ENCODE data around the gene MAP4K3. TPM values are rescaled to one million over a fixed set of nuclear protein-coding genes. Genes with fewer than 3 reads are reported as not detected.

The MAP4K3 gene
- 21.4 TPM for total RNA-seq (2021; ENCODE audit: unreplicated experiment)
- polyA plus RNA-seq (2012): 4.0 and 7.2 TPM in 2 replicates
- Bru-seq, nascent RNA: percentile 84 among the genes with signal in this experiment
- percentile 66 among the genes with signal in this experiment for BruChase-seq, experiment 1, labeled RNA remaining after a 6-hour chase
- percentile 73 among the genes with signal in this experiment for BruChase-seq, experiment 2, labeled RNA remaining after a 2-hour chase
- long read RNA-seq, full-length matches to known transcripts: 25 of 48 reads
- long read RNA-seq, partial matches to known transcripts: 9 of 48 reads
- long read RNA-seq, other reads (novel, unspliced or antisense): 14 of 48 reads

DNA sequence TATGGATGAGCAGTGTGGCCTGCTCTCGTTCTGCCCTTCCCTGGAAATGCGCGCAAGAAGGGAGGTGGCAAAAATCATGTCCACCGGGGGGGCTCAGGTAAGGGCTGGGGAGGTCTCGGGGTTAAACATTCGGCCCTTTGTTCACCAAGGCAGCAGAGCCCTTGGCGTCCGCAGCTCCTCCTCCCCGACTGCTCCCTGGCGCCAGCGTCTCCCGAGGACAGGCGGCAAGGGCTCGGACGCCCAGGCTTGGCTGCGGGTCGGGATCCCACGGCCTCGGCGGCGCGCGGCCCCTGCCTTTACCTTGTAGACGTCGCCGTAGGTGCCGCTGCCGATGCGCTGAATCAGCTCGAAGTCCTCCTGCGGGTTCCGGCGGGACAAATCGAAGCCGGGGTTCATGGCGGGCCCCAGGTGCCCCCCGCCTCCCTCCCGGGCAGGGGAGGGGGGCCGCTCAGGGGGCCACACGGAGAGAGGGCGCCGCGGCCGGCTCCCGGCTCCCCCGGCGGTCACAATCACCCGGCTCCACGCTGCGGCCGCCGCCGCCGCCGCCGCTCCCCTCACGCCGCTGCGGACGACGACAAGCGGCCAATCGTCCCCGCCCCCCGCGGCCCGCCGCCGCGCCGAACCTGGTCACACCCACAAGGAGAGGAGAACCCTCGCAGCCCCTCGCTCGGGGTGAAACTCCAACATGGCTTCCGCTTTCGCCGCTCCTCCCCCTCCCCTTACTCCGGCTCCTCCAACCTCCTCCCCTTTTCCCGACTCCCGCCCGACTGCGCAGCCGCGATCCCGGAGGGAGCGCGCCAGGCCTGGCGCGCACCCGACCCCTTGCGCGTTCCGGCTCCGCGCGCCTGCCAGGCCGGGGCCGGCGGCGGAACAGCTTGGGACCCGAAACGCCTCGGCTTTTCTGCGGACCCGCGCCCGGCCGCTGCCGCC is at the start of gene MAP4K3:
TSS of gene MAP4K3 (minus strand) at position 694 of the 930 bp plus-strand sequence. CDS start at position 396, 298 bp downstream.
- no peaks in the 10 kb centered on the region for H3K9me2 ChIP-seq (ENCODE audit: insufficient read depth)
- H3K9ac ChIP-seq (ENCODE audit: low read length): peak within 1 kb of the TSS; percentile 73
- H3K9me3 ChIP-seq (ENCODE audit: control insufficient read depth in 1 of 2, insufficient read depth in 1 of 2, low read depth in 1 of 2, low read length in 2 of 2): no peaks in the 10 kb centered on the region
- no peaks in the 10 kb centered on the region for H3K27me3 ChIP-seq (ENCODE audit: insufficient read depth, low read length)
- intact Hi-C loops (cut with micrococcal nuclease): no loop called here
- ATAC-seq (peak; percentile 84), DNase-seq (ENCODE audit: low read depth, low spot score) (peak; percentile 83)
- peaks cover 49% of the 10 kb centered on the region for H3K79me2 ChIP-seq (ENCODE audit: insufficient read depth, low read length)
- ChIA-PET POLR2A (no interaction called here), CTCF (no interaction called here), RAD21 (ENCODE audit: low non-redundant PET in 1 of 2, low total read pairs in 2 of 2, uncharacterized antibody in 2 of 2, unreplicated experiment in 2 of 2) (interaction anchor here in 1 of 2 experiments (0.7 kb wide), 1 partner anchor 26 kb away, joined by 8 read pairs; no protein-coding TSS in a partner anchor)
- peak within 1 kb of the TSS; percentile 89 for H3K27ac ChIP-seq (ENCODE audit: low read depth, low read length)
- peak within 1 kb of the TSS; percentile 81 to 87 for H3K4me3 ChIP-seq (replicated peaks in 1 of 2; ENCODE audit: low read depth in 1 of 2, low read length in 2 of 2)
- H3K4me2 ChIP-seq (ENCODE audit: low read length): peak within 1 kb of the TSS; percentile 91
- no peaks in the 10 kb centered on the region; the same call in 1 of the 2 replicates for H4K20me1 ChIP-seq (ENCODE audit: insufficient read depth)
- BruUV-seq (replicated peaks): no TSS peak
- H2AFZ ChIP-seq (ENCODE audit: low read depth, low read length, poor library complexity, severe bottlenecking): peak within 1 kb of the TSS; percentile 28
- no peaks in the 10 kb centered on the region; a peak in 1 of 4 replicates for H3K36me3 ChIP-seq (ENCODE audit: control insufficient read depth in 1 of 2, insufficient read depth in 2 of 2, low read length in 2 of 2)
- H3K4me1 ChIP-seq (ENCODE audit: control insufficient read depth in 1 of 2, insufficient read depth in 2 of 2, low read length in 2 of 2): peaks cover 19 to 31% of the 10 kb centered on the region in 2 experiments
- no peak for TF ChIP-seq ELF1 (IDR thresholded peaks at IDR 0.05; ENCODE audit: borderline replicate concordance, low read depth)
- TF ChIP-seq, protein P1, sequence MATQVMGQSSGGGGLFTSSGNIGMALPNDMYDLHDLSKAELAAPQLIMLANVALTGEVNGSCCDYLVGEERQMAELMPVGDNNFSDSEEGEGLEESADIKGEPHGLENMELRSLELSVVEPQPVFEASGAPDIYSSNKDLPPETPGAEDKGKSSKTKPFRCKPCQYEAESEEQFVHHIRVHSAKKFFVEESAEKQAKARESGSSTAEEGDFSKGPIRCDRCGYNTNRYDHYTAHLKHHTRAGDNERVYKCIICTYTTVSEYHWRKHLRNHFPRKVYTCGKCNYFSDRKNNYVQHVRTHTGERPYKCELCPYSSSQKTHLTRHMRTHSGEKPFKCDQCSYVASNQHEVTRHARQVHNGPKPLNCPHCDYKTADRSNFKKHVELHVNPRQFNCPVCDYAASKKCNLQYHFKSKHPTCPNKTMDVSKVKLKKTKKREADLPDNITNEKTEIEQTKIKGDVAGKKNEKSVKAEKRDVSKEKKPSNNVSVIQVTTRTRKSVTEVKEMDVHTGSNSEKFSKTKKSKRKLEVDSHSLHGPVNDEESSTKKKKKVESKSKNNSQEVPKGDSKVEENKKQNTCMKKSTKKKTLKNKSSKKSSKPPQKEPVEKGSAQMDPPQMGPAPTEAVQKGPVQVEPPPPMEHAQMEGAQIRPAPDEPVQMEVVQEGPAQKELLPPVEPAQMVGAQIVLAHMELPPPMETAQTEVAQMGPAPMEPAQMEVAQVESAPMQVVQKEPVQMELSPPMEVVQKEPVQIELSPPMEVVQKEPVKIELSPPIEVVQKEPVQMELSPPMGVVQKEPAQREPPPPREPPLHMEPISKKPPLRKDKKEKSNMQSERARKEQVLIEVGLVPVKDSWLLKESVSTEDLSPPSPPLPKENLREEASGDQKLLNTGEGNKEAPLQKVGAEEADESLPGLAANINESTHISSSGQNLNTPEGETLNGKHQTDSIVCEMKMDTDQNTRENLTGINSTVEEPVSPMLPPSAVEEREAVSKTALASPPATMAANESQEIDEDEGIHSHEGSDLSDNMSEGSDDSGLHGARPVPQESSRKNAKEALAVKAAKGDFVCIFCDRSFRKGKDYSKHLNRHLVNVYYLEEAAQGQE (IDR thresholded peaks at IDR 0.05; ENCODE audit: low read depth): no peak
- no peak for TF ChIP-seq CBX3 (IDR thresholded peaks at IDR 0.05; ENCODE audit: low read depth)
- TF ChIP-seq POLR2A (IDR thresholded peaks at IDR 0.05; ENCODE audit: borderline replicate concordance, extremely low read depth, insufficient read depth, insufficient read length): no peak
- no peak for TF ChIP-seq SRF (IDR thresholded peaks at IDR 0.05; ENCODE audit: low read depth)
- peak; percentile 45 for TF ChIP-seq MAX (IDR thresholded peaks at IDR 0.05)
- peak; percentile 88 for TF ChIP-seq YY1 (IDR thresholded peaks at IDR 0.05; ENCODE audit: extremely low read depth, insufficient replicate concordance, low read depth, low read length)
- no peak for TF ChIP-seq EZH2phosphoT487 (IDR thresholded peaks at IDR 0.05; ENCODE audit: borderline replicate concordance)
- TF ChIP-seq, protein P2, sequence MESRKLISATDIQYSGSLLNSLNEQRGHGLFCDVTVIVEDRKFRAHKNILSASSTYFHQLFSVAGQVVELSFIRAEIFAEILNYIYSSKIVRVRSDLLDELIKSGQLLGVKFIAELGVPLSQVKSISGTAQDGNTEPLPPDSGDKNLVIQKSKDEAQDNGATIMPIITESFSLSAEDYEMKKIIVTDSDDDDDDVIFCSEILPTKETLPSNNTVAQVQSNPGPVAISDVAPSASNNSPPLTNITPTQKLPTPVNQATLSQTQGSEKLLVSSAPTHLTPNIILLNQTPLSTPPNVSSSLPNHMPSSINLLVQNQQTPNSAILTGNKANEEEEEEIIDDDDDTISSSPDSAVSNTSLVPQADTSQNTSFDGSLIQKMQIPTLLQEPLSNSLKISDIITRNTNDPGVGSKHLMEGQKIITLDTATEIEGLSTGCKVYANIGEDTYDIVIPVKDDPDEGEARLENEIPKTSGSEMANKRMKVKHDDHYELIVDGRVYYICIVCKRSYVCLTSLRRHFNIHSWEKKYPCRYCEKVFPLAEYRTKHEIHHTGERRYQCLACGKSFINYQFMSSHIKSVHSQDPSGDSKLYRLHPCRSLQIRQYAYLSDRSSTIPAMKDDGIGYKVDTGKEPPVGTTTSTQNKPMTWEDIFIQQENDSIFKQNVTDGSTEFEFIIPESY (IDR thresholded peaks at IDR 0.05; ENCODE audit: extremely low read depth, insufficient replicate concordance, low read length): no peak
- TF ChIP-seq JUND (IDR thresholded peaks at IDR 0.05): no peak
- no peak for TF ChIP-seq EZH2 (IDR thresholded peaks at IDR 0.05)
- TF ChIP-seq, protein P3, sequence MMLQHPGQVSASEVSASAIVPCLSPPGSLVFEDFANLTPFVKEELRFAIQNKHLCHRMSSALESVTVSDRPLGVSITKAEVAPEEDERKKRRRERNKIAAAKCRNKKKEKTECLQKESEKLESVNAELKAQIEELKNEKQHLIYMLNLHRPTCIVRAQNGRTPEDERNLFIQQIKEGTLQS (IDR thresholded peaks at IDR 0.05): no peak
- TF ChIP-seq ZNF274 (IDR thresholded peaks at IDR 0.05; ENCODE audit: low read depth, low read length): no peak
- TF ChIP-seq TCF7L2 (IDR thresholded peaks at IDR 0.05; ENCODE audit: borderline replicate concordance, extremely low read depth, insufficient read depth, insufficient read length): no peak
- TF ChIP-seq POLR2AphosphoS5 (IDR thresholded peaks at IDR 0.05; ENCODE audit: low read depth, low read length): peak; percentile 89
- TF ChIP-seq ZFX (IDR thresholded peaks at IDR 0.05): peak; percentile 50; the same call in 1 of the 2 replicates
